HepG2 (cell line): Measurements from ENCODE around the gene EPN3. TPM values are rescaled to one million over a fixed set of nuclear protein-coding genes. Genes with fewer than 3 reads are reported as not detected.

Experiments
- FOSL2 ChIP-seq: sonication (generic); formaldehyde crosslinking; IDR thresholded peaks from 2 replicates; pipeline ENCODE4 v1.4.0; 2020; ENCODE audit warnings: missing genetic modification reagents
- RFXAP ChIP-seq: sonication (generic); formaldehyde crosslinking; IDR thresholded peaks from 2 replicates; pipeline ENCODE4 v1.4.0; 2020; ENCODE audit warnings: missing genetic modification reagents, borderline replicate concordance
- SAFB2 ChIP-seq: sonication (generic); formaldehyde crosslinking; IDR thresholded peaks from 2 replicates; pipeline ENCODE4 v1.5.1; 2020; ENCODE audit warnings: missing genetic modification reagents, low read depth, mild to moderate bottlenecking, borderline replicate concordance
- STAG1 ChIP-seq: sonication (generic); formaldehyde crosslinking; IDR thresholded peaks from 2 replicates; pipeline ENCODE4 v1.4.0; 2020; ENCODE audit warnings: missing genetic modification reagents
- TP53 ChIP-seq: sonication (generic); formaldehyde crosslinking; conservative IDR thresholded peaks from 2 replicates; pipeline ENCODE4 v1.4.0; 2020; ENCODE audit warnings: missing genetic modification reagents
- ZBTB3 ChIP-seq: sonication (generic); formaldehyde crosslinking; IDR thresholded peaks from 2 replicates; pipeline ENCODE4 v1.4.0; 2020; ENCODE audit warnings: low read depth, mild to moderate bottlenecking, moderate library complexity, missing genetic modification reagents, borderline replicate concordance
- ZKSCAN8 ChIP-seq: IDR thresholded peaks from 2 replicates; pipeline ENCODE4 v1.6.1; 2016; ENCODE audit warnings: borderline replicate concordance, missing genetic modification reagents, missing compliant biosample characterization
- ZNF30 ChIP-seq: sonication (generic); formaldehyde crosslinking; IDR thresholded peaks from 2 replicates; pipeline ENCODE4 v1.5.0; 2020; ENCODE audit warnings: mild to moderate bottlenecking, missing genetic modification reagents
- ZNF432 ChIP-seq: sonication (generic); formaldehyde crosslinking; IDR thresholded peaks from 2 replicates; pipeline ENCODE4 v1.5.0; 2020; ENCODE audit warnings: missing genetic modification reagents, mild to moderate bottlenecking, borderline replicate concordance
- polyA plus RNA-seq, 8 experiments: library from polyadenylated mRNA; depleted of rRNA in 3 of 8; stranded (reverse) in 7 of 8; unstranded in 1 of 8; fragments of >200 nt; fragmentation: Illumina TruSeq in 4 of 8; extraction: Trizol in 4 of 8; gene quantifications; 2 replicates each; pipeline versions ENCODE4 v1.2.1 to v1.2.3, GENCODE V29; 2011 to 2016; ENCODE audit warnings: low read depth in 4 of 8, missing spikeins in 1 of 8, mixed read lengths in 1 of 8; ENCODE audit not compliant: insufficient read depth in 1 of 8
- total RNA-seq, 5 experiments: library from RNA; depleted of rRNA; stranded (reverse); fragments of >200 nt; fragmentation: Illumina TruSeq; extraction: Trizol; gene quantifications; 2 replicates each; pipeline ENCODE4 v1.2.3, GENCODE V29; 2016; ENCODE audit warnings: low read depth in 1 of 5
- TF ChIP-seq, protein P1 (sequence below): sonication (generic); formaldehyde crosslinking; conservative IDR thresholded peaks from 2 replicates; pipeline ENCODE4 v1.8.0; 2022; ENCODE audit warnings: missing genetic modification reagents
- TF ChIP-seq, protein P2 (sequence below): sonication (generic); formaldehyde crosslinking; IDR thresholded peaks from 2 replicates; pipeline ENCODE4 v1.4.0; 2020; ENCODE audit warnings: missing genetic modification reagents
- TF ChIP-seq, protein P3 (sequence below): sonication (generic); formaldehyde crosslinking; IDR thresholded peaks from 2 replicates; pipeline ENCODE4 v1.9.0; 2021; ENCODE audit warnings: missing genetic modification reagents, borderline replicate concordance
- TF ChIP-seq, protein P4 (sequence below): sonication (generic); formaldehyde crosslinking; IDR thresholded peaks from 2 replicates; pipeline ENCODE4 v1.5.1; 2020; ENCODE audit warnings: missing genetic modification reagents, mild to moderate bottlenecking, borderline replicate concordance
- TF ChIP-seq, protein P5 (sequence below): sonication (generic); formaldehyde crosslinking; IDR thresholded peaks from 2 replicates; pipeline ENCODE4 v1.4.0; 2020; ENCODE audit warnings: missing genetic modification reagents, mild to moderate bottlenecking, borderline replicate concordance

EPN3 gene
- total and polyA plus RNA-seq, 2 of the 13 experiments (the other 11 are each of a cell fraction or from before 2014, with no cell fraction given), result 0.11 to 0.95 TPM

DNA sequence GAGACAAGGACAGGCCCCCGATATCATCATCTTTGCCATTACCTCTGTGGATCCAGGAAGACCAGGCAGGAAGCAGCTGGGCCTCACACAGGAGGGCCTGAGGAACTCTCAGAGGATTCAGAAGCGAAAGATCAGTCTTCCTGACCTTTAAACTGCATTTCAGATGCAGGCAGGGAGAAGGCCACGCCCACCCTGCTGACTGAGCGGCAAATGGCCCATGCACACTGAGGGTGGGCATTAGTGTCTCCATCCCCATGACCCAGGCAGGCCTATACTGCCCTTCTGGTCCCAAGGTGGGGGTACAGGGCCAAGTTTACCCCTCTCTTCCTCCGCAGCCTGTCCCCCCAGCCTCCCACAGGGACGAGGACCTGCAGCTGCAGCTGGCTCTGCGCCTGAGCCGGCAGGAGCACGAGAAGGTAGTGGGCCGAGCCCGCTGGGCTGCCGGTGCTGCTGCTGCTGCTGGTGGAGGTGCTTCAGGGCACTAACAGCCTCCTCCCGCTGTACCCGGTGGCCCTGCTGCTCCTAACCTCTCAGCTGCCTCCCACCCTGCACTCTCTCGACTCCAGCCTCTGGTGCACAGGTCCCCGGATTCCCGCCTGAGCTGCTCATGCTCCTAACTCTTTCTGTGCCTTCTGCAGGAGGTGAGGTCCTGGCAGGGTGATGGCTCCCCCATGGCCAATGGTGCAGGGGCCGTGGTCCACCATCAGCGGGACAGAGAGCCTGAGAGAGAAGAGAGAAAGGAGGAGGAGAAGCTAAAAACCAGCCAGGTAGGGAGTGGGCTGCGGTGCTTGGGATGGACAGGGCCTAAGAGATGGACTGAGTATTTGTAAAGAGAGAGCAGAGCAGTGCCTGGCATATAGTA is 6.2 kb downstream of the EPN3 start (continued):
- TF ChIP-seq, protein P1, sequence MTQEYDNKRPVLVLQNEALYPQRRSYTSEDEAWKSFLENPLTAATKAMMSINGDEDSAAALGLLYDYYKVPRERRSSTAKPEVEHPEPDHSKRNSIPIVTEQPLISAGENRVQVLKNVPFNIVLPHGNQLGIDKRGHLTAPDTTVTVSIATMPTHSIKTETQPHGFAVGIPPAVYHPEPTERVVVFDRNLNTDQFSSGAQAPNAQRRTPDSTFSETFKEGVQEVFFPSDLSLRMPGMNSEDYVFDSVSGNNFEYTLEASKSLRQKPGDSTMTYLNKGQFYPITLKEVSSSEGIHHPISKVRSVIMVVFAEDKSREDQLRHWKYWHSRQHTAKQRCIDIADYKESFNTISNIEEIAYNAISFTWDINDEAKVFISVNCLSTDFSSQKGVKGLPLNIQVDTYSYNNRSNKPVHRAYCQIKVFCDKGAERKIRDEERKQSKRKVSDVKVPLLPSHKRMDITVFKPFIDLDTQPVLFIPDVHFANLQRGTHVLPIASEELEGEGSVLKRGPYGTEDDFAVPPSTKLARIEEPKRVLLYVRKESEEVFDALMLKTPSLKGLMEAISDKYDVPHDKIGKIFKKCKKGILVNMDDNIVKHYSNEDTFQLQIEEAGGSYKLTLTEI (CRISPR knock-in tag), result no peak
- no peak for TF ChIP-seq STAG1 (CRISPR knock-in tag)
- no peak for TF ChIP-seq ZKSCAN8 (CRISPR knock-in tag)
- no peak for TF ChIP-seq TP53 (CRISPR knock-in tag)
- TF ChIP-seq ZBTB3 (CRISPR knock-in tag), result no peak
- TF ChIP-seq ZNF432 (CRISPR knock-in tag), result no peak
- TF ChIP-seq RFXAP (CRISPR knock-in tag), result no peak
- TF ChIP-seq, protein P2, sequence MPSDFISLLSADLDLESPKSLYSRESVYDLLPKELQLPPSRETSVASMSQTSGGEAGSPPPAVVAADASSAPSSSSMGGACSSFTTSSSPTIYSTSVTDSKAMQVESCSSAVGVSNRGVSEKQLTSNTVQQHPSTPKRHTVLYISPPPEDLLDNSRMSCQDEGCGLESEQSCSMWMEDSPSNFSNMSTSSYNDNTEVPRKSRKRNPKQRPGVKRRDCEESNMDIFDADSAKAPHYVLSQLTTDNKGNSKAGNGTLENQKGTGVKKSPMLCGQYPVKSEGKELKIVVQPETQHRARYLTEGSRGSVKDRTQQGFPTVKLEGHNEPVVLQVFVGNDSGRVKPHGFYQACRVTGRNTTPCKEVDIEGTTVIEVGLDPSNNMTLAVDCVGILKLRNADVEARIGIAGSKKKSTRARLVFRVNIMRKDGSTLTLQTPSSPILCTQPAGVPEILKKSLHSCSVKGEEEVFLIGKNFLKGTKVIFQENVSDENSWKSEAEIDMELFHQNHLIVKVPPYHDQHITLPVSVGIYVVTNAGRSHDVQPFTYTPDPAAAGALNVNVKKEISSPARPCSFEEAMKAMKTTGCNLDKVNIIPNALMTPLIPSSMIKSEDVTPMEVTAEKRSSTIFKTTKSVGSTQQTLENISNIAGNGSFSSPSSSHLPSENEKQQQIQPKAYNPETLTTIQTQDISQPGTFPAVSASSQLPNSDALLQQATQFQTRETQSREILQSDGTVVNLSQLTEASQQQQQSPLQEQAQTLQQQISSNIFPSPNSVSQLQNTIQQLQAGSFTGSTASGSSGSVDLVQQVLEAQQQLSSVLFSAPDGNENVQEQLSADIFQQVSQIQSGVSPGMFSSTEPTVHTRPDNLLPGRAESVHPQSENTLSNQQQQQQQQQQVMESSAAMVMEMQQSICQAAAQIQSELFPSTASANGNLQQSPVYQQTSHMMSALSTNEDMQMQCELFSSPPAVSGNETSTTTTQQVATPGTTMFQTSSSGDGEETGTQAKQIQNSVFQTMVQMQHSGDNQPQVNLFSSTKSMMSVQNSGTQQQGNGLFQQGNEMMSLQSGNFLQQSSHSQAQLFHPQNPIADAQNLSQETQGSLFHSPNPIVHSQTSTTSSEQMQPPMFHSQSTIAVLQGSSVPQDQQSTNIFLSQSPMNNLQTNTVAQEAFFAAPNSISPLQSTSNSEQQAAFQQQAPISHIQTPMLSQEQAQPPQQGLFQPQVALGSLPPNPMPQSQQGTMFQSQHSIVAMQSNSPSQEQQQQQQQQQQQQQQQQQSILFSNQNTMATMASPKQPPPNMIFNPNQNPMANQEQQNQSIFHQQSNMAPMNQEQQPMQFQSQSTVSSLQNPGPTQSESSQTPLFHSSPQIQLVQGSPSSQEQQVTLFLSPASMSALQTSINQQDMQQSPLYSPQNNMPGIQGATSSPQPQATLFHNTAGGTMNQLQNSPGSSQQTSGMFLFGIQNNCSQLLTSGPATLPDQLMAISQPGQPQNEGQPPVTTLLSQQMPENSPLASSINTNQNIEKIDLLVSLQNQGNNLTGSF (CRISPR knock-in tag), result no peak; the same call in 1 of the 2 replicates
- TF ChIP-seq ZNF30 (CRISPR knock-in tag), result no peak
- TF ChIP-seq, protein P3, sequence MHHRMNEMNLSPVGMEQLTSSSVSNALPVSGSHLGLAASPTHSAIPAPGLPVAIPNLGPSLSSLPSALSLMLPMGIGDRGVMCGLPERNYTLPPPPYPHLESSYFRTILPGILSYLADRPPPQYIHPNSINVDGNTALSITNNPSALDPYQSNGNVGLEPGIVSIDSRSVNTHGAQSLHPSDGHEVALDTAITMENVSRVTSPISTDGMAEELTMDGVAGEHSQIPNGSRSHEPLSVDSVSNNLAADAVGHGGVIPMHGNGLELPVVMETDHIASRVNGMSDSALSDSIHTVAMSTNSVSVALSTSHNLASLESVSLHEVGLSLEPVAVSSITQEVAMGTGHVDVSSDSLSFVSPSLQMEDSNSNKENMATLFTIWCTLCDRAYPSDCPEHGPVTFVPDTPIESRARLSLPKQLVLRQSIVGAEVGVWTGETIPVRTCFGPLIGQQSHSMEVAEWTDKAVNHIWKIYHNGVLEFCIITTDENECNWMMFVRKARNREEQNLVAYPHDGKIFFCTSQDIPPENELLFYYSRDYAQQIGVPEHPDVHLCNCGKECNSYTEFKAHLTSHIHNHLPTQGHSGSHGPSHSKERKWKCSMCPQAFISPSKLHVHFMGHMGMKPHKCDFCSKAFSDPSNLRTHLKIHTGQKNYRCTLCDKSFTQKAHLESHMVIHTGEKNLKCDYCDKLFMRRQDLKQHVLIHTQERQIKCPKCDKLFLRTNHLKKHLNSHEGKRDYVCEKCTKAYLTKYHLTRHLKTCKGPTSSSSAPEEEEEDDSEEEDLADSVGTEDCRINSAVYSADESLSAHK, result no peak
- peak; percentile 54; the same call in 1 of the 2 replicates for TF ChIP-seq SAFB2
- TF ChIP-seq, protein P4, sequence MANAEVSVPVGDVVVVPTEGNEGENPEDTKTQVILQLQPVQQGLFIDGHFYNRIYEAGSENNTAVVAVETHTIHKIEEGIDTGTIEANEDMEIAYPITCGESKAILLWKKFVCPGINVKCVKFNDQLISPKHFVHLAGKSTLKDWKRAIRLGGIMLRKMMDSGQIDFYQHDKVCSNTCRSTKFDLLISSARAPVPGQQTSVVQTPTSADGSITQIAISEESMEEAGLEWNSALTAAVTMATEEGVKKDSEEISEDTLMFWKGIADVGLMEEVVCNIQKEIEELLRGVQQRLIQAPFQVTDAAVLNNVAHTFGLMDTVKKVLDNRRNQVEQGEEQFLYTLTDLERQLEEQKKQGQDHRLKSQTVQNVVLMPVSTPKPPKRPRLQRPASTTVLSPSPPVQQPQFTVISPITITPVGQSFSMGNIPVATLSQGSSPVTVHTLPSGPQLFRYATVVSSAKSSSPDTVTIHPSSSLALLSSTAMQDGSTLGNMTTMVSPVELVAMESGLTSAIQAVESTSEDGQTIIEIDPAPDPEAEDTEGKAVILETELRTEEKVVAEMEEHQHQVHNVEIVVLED (CRISPR knock-in tag), result no peak; the same call in 1 of the 2 replicates
- TF ChIP-seq FOSL2 (CRISPR knock-in tag), result 0 out of 2 replicates have a peak, but pooled peaks have one; percentile 21
- TF ChIP-seq, protein P5, sequence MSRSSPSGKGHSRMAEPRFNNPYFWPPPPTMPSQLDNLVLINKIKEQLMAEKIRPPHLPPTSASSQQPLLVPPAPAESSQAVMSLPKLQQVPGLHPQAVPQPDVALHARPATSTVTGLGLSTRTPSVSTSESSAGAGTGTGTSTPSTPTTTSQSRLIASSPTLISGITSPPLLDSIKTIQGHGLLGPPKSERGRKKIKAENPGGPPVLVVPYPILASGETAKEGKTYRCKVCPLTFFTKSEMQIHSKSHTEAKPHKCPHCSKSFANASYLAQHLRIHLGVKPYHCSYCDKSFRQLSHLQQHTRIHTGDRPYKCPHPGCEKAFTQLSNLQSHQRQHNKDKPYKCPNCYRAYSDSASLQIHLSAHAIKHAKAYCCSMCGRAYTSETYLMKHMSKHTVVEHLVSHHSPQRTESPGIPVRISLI, result no peak
